ENCODE results near the gene DPYSL3. TPM values are rescaled to one million over a fixed set of nuclear protein-coding genes. Genes with fewer than 3 reads are reported as not detected.
A peak's percentile ranks its signal among the peaks of the same experiment; 100 is the strongest.
"Not testable (repeated sequence)": the region's sequence is repeated elsewhere in the genome, so short reads cannot be mapped to it uniquely, and the experiment has no call there.

Gene DPYSL3
- polyA plus RNA-seq, 1 experiment = 139 TPM

DNA sequence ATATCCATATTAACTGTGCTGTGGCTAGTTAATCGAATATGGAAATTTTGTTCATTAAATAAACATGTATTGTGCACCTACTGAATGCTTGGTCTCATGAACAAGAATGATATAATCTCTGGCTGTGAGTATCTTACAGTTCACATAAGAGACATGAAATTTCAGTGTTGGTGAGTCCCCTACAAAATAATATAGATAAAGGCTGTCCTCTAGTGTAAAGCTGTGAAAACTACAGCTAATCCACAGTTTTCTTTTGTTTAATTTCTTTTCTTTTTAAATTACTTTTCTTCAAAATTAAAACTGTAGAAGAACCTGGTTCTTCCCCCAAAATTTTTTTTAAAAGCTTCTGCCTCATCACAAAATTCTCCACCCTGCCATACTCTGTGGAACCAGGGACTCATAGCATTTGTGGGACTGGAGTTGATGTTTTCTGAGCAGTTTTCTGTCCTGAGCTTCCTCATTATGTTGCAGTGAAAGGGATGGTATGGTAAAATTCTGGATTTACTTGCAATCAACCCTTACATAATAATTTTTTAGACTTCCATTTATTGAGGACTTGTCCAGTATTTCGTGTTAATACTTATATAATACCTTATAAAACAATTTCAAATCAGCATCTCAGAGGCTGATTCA lies 140.0 kb downstream of the DPYSL3 start:
- TF ChIP-seq, protein P1, sequence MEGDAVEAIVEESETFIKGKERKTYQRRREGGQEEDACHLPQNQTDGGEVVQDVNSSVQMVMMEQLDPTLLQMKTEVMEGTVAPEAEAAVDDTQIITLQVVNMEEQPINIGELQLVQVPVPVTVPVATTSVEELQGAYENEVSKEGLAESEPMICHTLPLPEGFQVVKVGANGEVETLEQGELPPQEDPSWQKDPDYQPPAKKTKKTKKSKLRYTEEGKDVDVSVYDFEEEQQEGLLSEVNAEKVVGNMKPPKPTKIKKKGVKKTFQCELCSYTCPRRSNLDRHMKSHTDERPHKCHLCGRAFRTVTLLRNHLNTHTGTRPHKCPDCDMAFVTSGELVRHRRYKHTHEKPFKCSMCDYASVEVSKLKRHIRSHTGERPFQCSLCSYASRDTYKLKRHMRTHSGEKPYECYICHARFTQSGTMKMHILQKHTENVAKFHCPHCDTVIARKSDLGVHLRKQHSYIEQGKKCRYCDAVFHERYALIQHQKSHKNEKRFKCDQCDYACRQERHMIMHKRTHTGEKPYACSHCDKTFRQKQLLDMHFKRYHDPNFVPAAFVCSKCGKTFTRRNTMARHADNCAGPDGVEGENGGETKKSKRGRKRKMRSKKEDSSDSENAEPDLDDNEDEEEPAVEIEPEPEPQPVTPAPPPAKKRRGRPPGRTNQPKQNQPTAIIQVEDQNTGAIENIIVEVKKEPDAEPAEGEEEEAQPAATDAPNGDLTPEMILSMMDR (IDR thresholded peaks at IDR 0.05; ENCODE audit: low read depth, low read length) = peak; percentile 61
- no peak for DNase-seq (ENCODE audit: low read depth, low spot score)
- no peaks in the 10 kb centered on the region for H3K9me3 ChIP-seq (ENCODE audit: control insufficient read depth, insufficient read depth, low read length)
- H3K4me3 ChIP-seq (ENCODE audit: low read depth, low read length) = no peak overlapping the region
- ChIA-PET CTCF (interaction anchor here (0.5 to 6.6 kb wide), 26 partner anchors 9 to 404 kb away, joined by 3 to 91 read pairs (median 4); partner anchors contain the start of gene STK32A), POLR2A (no interaction called here)
- H3K27me3 ChIP-seq (ENCODE audit: control insufficient read depth, insufficient read depth, low read length) = peaks cover 2% of the 10 kb centered on the region
- no peak overlapping the region for H3K27ac ChIP-seq (ENCODE audit: low read depth, low read length)

GRCh38 chr5:147367381-147367780 lies 142.5 kb downstream of the DPYSL3 start:
- DNase-seq (ENCODE audit: low read depth, low spot score); H3K9me3 ChIP-seq (ENCODE audit: control insufficient read depth, insufficient read depth, low read length); H3K27ac ChIP-seq (ENCODE audit: low read depth, low read length); H3K27me3 ChIP-seq (ENCODE audit: control insufficient read depth, insufficient read depth, low read length); H3K4me3 ChIP-seq (ENCODE audit: low read depth, low read length); POLR2A ChIA-PET: not testable (repeated sequence)
- CTCF ChIA-PET = interaction anchor here (1.2 to 6.6 kb wide), 3 partner anchors 143 to 209 kb away, joined by 4 to 91 read pairs (median 57); no protein-coding TSS in a partner anchor

DNA sequence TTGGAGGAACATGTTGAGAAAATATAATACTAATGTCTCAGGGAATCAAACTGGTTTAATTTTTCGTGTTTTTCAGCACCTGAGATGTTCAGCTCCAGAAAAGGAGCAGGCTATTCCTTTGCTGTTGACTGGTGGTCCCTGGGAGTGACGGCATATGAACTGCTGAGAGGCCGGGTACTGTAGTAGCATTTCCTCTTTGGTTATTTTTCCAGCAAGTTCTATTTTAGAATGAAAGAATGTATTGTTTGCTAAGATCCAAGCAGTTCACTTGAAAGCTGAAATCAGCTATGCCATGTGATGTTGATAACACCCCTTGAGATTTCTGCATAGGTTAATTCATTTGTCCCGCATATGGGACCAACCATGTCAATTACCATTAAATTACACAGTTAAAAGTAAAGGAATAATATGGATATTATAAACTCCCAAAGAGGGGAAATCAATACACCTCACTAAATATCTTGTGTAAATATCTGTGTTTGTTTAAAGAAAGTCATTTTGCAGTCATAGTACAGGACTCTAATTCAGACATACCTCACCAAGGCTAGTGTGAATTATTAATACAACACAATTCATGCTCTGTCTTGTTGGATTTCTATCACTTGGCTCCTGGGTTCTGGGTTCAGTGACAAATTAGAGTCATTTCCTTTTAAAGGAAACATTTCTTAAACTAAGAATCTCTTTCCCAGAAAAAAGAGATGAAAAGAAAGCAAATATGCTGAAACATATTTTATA lies 148.3 kb downstream of the DPYSL3 start:
- peaks cover 7% of the 10 kb centered on the region for H3K27me3 ChIP-seq (ENCODE audit: control insufficient read depth, insufficient read depth, low read length)
- no peak for DNase-seq (ENCODE audit: low read depth, low spot score)
- POLR2A ChIA-PET = no interaction called here
- TF ChIP-seq, protein P1 (IDR thresholded peaks at IDR 0.05; ENCODE audit: low read depth, low read length) = no peak
- no peaks in the 10 kb centered on the region for H3K9me3 ChIP-seq (ENCODE audit: control insufficient read depth, insufficient read depth, low read length)
- no peak overlapping the region for H3K27ac ChIP-seq (ENCODE audit: low read depth, low read length)
- CTCF ChIA-PET = no interaction called here
- no peak overlapping the region for H3K4me3 ChIP-seq (ENCODE audit: low read depth, low read length)

GRCh38 chr5:147360816-147361215 lies 149.1 kb downstream of the DPYSL3 start:
- TF ChIP-seq, protein P1 (IDR thresholded peaks at IDR 0.05; ENCODE audit: low read depth, low read length) = no peak
- H3K4me3 ChIP-seq (ENCODE audit: low read depth, low read length) = no peak overlapping the region
- H3K27ac ChIP-seq (ENCODE audit: low read depth, low read length) = no peak overlapping the region
- peaks cover 7% of the 10 kb centered on the region for H3K27me3 ChIP-seq (ENCODE audit: control insufficient read depth, insufficient read depth, low read length)
- POLR2A ChIA-PET = no interaction called here
- CTCF ChIA-PET = no interaction called here
- H3K9me3 ChIP-seq (ENCODE audit: control insufficient read depth, insufficient read depth, low read length) = no peaks in the 10 kb centered on the region
- no peak for DNase-seq (ENCODE audit: low read depth, low spot score)

DNA sequence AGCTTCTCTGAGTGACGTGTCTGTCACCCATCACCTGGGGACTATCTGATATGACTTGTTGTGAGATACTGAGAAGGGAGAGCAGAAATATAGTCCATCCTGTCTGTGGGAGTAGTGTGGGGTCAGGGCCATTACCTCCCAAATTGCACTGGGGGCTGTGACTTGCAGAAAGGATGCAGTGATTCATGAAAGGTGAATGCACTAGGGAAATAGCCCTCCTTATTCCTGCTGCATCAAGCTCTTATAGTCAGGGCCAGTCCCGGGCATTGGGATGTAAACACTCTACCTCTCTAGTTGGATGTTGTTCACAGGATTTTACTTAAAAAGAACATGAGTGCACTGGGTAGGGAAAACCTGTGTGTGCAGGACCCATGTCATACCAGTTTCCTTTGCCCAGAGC lies 150.3 kb downstream of the DPYSL3 start:
- CTCF ChIA-PET = interaction anchor here (0.5 kb wide), 1 partner anchor 10 kb away, joined by 3 read pairs; no protein-coding TSS in a partner anchor
- H3K27me3 ChIP-seq (ENCODE audit: control insufficient read depth, insufficient read depth, low read length) = peaks cover 3% of the 10 kb centered on the region
- POLR2A ChIA-PET = no interaction called here
- H3K27ac ChIP-seq (ENCODE audit: low read depth, low read length) = no peak overlapping the region
- no peaks in the 10 kb centered on the region for H3K9me3 ChIP-seq (ENCODE audit: control insufficient read depth, insufficient read depth, low read length)
- TF ChIP-seq, protein P1 (IDR thresholded peaks at IDR 0.05; ENCODE audit: low read depth, low read length) = no peak
- no peak overlapping the region for H3K4me3 ChIP-seq (ENCODE audit: low read depth, low read length)
- no peak for DNase-seq (ENCODE audit: low read depth, low spot score)

Data from AG04450 (cell line).